Colonic mucosa (tissue), 4 donors: ENCODE measurements around the gene PDZD2. TPM values are rescaled to one million over a fixed set of nuclear protein-coding genes. Genes with fewer than 3 reads are reported as not detected.
"Not testable (repeated sequence)": the region's sequence is repeated elsewhere in the genome, so short reads cannot be mapped to it uniquely, and the experiment has no call there.

Experiments
- DNase-seq: peaks from one replicate; pipeline ENCODE4 v3.0.0-alpha.2; 2020
- H3K27ac ChIP-seq: fragments of 200-600 bp; one replicate; pipeline ENCODE4 v1.8.0; 2021
- H3K27me3 ChIP-seq: fragments of 200-600 bp; one replicate; pipeline ENCODE4 v1.8.0; 2021
- H3K36me3 ChIP-seq: fragments of 200-600 bp; one replicate; pipeline ENCODE4 v1.8.0; 2021
- H3K4me1 ChIP-seq: fragments of 200-600 bp; one replicate; pipeline ENCODE4 v1.8.0; 2021; ENCODE audit warnings: mild to moderate bottlenecking
- H3K4me3 ChIP-seq: fragments of 200-600 bp; one replicate; pipeline ENCODE4 v1.8.0; 2021
- H3K9ac ChIP-seq, 2 donors: one replicate each; pipeline ENCODE4 v1.7.0; 2013; ENCODE audit warnings: control low read depth in 2 of 2, low read depth in 2 of 2, low read length in 2 of 2
- H3K9me3 ChIP-seq: fragments of 200-600 bp; one replicate; pipeline ENCODE4 v1.8.0; 2021
- intact Hi-C: fragments of 100-400 bp; cut with DNase I; formaldehyde crosslinking; loops from one replicate; pipeline ENCODE4 v1.14.1; 2022
- total RNA-seq, 2 donors: library from RNA; stranded (reverse); fragmentation: NEBNext Ultra II Directional in 1 of 2; extraction: Animal tissue kit (Norgen Biotek cat#: 25700) in 1 of 2; gene quantifications; one replicate each; pipeline ENCODE4 v1.2.1, GENCODE V29; 2021
- TF ChIP-seq, protein P1 (sequence below): fragments of 200-600 bp; IDR thresholded peaks from one replicate; pipeline ENCODE4 v1.8.0; 2022; ENCODE audit warnings: antibody characterized with exemption, mild to moderate bottlenecking
- donor health status: healthy.
- donor health status: DM: no; HTN: no; CAD: no.
- donor health status: DM: no; HTN: no; CAD: no.

PDZD2 gene
- total RNA-seq, 2 donors from 2014 or later: 1.8 to 2.3 TPM

DNA sequence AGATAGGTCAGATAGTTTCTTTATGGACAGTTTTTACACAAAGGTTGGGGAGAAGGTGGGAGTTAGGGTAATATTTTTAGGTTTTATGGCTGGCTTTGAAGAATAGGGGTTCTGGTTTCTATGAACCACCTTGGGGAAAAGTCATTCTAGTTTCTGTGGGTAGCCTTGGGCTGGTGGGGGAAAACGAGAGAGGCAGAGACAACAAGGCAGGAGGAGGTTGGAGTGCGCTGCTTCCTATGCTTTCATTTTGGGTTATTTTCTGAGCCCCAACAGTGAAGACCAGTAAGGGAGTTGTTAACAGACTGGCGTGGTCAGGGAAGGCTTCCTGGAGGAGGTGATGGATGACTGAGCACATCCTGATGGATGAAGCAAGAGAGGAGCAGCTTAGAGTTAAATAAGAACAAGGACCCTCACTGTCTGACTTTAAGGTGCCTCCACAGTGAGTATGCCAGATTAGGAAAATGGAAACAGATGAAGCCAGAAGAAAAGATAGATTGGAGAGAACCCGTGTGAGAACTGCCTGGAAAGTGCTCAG is 81.9 kb downstream of the PDZD2 start:
- Histone ChIP-seq H3K27me3 (no peaks in the 10 kb centered on the region), H3K4me3 (no peak overlapping the region), H3K9ac (no peak overlapping the region), H3K4me1 (no peaks in the 10 kb centered on the region), H3K36me3 (no peaks in the 10 kb centered on the region), H3K27ac (no peak overlapping the region), H3K9me3 (no peaks in the 10 kb centered on the region)
- no peak for DNase-seq
- intact Hi-C loops: no loop called here
- TF ChIP-seq, protein P1, sequence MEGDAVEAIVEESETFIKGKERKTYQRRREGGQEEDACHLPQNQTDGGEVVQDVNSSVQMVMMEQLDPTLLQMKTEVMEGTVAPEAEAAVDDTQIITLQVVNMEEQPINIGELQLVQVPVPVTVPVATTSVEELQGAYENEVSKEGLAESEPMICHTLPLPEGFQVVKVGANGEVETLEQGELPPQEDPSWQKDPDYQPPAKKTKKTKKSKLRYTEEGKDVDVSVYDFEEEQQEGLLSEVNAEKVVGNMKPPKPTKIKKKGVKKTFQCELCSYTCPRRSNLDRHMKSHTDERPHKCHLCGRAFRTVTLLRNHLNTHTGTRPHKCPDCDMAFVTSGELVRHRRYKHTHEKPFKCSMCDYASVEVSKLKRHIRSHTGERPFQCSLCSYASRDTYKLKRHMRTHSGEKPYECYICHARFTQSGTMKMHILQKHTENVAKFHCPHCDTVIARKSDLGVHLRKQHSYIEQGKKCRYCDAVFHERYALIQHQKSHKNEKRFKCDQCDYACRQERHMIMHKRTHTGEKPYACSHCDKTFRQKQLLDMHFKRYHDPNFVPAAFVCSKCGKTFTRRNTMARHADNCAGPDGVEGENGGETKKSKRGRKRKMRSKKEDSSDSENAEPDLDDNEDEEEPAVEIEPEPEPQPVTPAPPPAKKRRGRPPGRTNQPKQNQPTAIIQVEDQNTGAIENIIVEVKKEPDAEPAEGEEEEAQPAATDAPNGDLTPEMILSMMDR: no peak

DNA sequence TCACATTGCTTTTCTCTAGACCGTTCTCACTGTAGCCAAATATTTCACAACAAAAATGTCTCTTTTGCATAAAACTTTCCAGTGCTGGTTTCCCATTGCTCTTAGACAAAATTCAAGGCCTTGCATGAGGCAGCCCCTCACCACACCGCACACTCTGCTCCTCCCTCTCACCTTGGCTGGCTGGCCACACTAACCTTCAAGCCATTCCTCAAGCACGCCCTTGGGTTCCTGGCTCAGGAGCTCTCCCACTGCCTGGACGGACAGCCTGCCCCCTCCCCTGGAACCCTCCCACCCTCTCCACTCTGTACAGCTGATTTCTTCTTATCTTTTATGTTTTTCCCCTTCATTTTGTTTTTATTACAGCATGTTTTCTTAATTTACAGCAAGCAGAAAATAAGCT is 83.2 kb downstream of the PDZD2 start:
- no peaks in the 10 kb centered on the region for H3K4me1 ChIP-seq

DNA sequence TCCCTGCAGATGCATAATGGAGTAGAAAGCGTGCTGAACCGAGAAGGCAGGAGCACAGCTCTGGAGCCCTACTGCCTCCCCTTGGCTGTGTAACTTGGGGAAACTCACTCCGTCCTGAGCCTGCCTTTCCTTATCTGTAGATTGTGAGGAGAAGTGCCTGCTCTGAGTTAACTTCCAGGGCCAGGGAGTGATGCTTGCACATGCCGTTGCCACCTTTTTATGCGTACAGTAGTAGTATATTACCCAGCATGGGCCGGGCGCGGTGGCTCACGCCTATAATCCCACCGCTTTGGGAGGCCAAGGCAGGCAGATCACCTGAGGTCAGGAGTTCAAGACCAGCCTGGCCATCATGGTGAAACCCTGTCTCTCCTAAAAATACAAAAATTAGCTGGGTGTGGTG is 87.1 kb downstream of the PDZD2 start:
- intact Hi-C loops: no loop called here
- Histone ChIP-seq H3K36me3 (no peaks in the 10 kb centered on the region), H3K4me1 (no peaks in the 10 kb centered on the region), H3K27ac (no peak overlapping the region), H3K9me3 (no peaks in the 10 kb centered on the region), H3K9ac (no peak overlapping the region), H3K4me3 (no peak overlapping the region), H3K27me3 (no peaks in the 10 kb centered on the region)
- TF ChIP-seq, protein P1: no peak
- DNase-seq: no peak

More for the DNA sequence above, 83.2 kb downstream of the PDZD2 start:
- Histone ChIP-seq H3K4me3 (no peak overlapping the region), H3K9me3 (no peaks in the 10 kb centered on the region), H3K27me3 (no peaks in the 10 kb centered on the region), H3K27ac (no peak overlapping the region), H3K9ac (no peak overlapping the region), H3K36me3 (no peaks in the 10 kb centered on the region)
- no peak for DNase-seq
- intact Hi-C loops: no loop called here
- TF ChIP-seq, protein P1: no peak

DNA sequence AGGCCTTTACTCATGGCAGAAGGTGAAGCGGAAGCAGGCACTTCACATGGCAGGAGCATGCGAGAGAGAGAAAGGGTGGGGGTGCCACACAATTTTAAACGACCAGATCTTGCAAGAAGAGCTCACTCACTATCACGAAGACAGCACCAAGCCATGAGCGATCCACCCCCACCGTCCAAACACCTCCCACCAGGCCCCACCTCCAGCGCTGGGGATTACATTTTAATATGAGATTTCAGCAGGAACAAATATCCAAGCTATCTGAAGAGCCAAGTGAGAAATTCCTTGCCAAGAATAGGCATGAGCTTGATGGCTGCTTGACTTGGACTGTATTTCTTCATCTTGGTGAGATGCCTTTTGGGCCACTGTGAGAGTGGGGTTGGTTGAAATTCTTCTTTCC is 88.0 kb downstream of the PDZD2 start:
- Histone ChIP-seq H3K36me3 (no peaks in the 10 kb centered on the region), H3K27me3 (no peaks in the 10 kb centered on the region), H3K4me1 (no peaks in the 10 kb centered on the region), H3K27ac (no peak overlapping the region), H3K9me3 (no peaks in the 10 kb centered on the region), H3K4me3 (no peak overlapping the region), H3K9ac (no peak overlapping the region)
- no peak for DNase-seq
- TF ChIP-seq, protein P1: no peak
- intact Hi-C loops: no loop called here

DNA sequence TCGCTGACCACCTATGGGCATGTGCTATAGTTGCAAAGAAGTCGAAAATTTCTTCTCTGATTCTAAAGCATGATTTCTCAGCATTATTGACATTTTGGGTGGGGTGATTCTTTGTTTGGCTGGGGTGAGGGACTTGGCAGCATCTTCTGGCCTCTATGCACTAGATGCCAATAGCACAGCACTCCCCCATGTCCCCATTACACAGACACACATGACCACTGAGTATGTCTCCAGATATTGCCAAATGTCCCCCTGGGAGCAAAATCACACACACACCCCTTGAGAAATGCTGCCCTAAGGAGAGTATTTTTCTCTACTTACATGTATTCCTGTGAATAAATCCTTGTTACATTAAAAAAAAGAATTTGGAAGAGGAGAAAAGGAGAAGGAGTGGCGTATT is 89.1 kb downstream of the PDZD2 start:
- intact Hi-C loops: no loop called here
- TF ChIP-seq, protein P1: no peak
- H3K4me3 ChIP-seq: no peak overlapping the region
- H3K27me3 ChIP-seq: no peaks in the 10 kb centered on the region
- no peak overlapping the region for H3K27ac ChIP-seq
- H3K36me3 ChIP-seq: no peaks in the 10 kb centered on the region
- no peaks in the 10 kb centered on the region for H3K4me1 ChIP-seq
- no peaks in the 10 kb centered on the region for H3K9me3 ChIP-seq
- no peak overlapping the region for H3K9ac ChIP-seq
- DNase-seq: no peak

DNA sequence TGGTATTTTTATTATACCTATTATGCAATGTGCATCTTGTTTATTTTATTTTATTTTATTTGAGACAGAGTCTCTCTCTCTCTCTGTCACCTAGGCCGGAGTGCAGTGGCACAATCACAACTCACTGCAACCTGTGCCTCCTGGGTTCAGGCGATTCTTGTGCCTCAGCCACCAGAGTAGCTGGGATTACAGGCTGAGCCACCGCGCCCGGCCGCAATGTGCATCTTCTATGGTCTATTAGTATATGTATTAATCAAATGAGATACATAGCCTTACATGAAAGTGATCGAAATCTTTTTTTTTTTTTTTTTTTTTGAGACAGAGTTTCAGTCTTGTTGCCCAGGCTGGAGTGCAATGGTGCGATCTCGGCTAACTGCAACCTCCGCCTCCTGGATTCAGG is 89.9 kb downstream of the PDZD2 start:
- intact Hi-C loops: not testable (repeated sequence)

More for the DNA sequence above, 89.9 kb downstream of the PDZD2 start:
- H3K9me3 ChIP-seq, H3K4me3 ChIP-seq, H3K4me1 ChIP-seq, H3K36me3 ChIP-seq, DNase-seq, H3K27me3 ChIP-seq, H3K27ac ChIP-seq, H3K9ac ChIP-seq: not testable (repeated sequence)
